C4-2B (cell line): ENCODE results near the gene LDLRAD3.

Experiments
- CTCF ChIP-seq: fragments of 450-650 bp; conservative IDR thresholded peaks from 2 replicates; pipeline ENCODE4 v1.5.1; 2017; ENCODE audit warnings: mild to moderate bottlenecking
- ZFX ChIP-seq: fragments of 450-650 bp; IDR thresholded peaks from 2 replicates; pipeline ENCODE4 v1.6.1; 2017

GRCh38 chr11:36187622-36188021, 243.8 kb downstream of the LDLRAD3 start:
- no peak for TF ChIP-seq CTCF
- TF ChIP-seq ZFX: no peak
